DOHH2 (cell line): ENCODE results near the gene TNNI2.

Experiments used
- H3F3A ChIP-seq: fragments of 200-600 bp; sonication (generic), shearing (Covaris generic); 2 replicates; pipeline ENCODE4 v1.6.0; 2016; ENCODE audit warnings: antibody characterized with exemption, mild to moderate bottlenecking; ENCODE audit not compliant: control insufficient read depth, insufficient read depth
- H3K27ac ChIP-seq: fragments of 200-600 bp; sonication (generic); 2 replicates; pipeline ENCODE4 v1.5.1; 2014; ENCODE audit warnings: low read depth, mild to moderate bottlenecking, low read length, moderate library complexity
- H3K27me3 ChIP-seq: fragments of 200-600 bp; sonication (generic); 2 replicates; pipeline ENCODE4 v1.6.1; 2014; ENCODE audit warnings: mild to moderate bottlenecking, low read length, mixed read lengths; ENCODE audit not compliant: control insufficient read depth
- H3K36me3 ChIP-seq: fragments of 200-600 bp; sonication (generic); 2 replicates; pipeline ENCODE4 v1.6.1; 2014; ENCODE audit warnings: mild to moderate bottlenecking, low read length, moderate library complexity, mixed read lengths; ENCODE audit not compliant: control insufficient read depth
- H3K4me1 ChIP-seq: fragments of 200-600 bp; sonication (generic); 2 replicates; pipeline ENCODE4 v1.6.1; 2014; ENCODE audit warnings: mild to moderate bottlenecking, low read length, mixed read lengths; ENCODE audit not compliant: control insufficient read depth
- H3K4me2 ChIP-seq: fragments of 200-600 bp; sonication (generic); 2 replicates; pipeline ENCODE4 v1.6.0; 2014; ENCODE audit warnings: mild to moderate bottlenecking, low read length, moderate library complexity
- H3K4me3 ChIP-seq: fragments of 200-600 bp; sonication (generic); 2 replicates; pipeline ENCODE4 v1.5.1; 2014; ENCODE audit warnings: mild to moderate bottlenecking, low read length, mixed read lengths
- H3K79me2 ChIP-seq: fragments of 200-600 bp; sonication (generic); 2 replicates; pipeline ENCODE4 v1.6.1; 2014; ENCODE audit warnings: mild to moderate bottlenecking, low read length, mixed read lengths; ENCODE audit not compliant: control insufficient read depth
- H3K9me2 ChIP-seq: fragments of 200-600 bp; sonication (generic); replicated peaks from 2 replicates; pipeline ENCODE4 v1.6.1; 2014; ENCODE audit warnings: mild to moderate bottlenecking, low read length, mixed read lengths; ENCODE audit not compliant: control insufficient read depth
- H3K9me3 ChIP-seq: fragments of 200-600 bp; sonication (generic); 2 replicates; pipeline ENCODE4 v1.6.1; 2014; ENCODE audit warnings: antibody characterized with exemption, low read length, mixed read lengths; ENCODE audit not compliant: control insufficient read depth, insufficient read depth
- H4K20me1 ChIP-seq: fragments of 200-600 bp; sonication (generic); 2 replicates; pipeline ENCODE4 v1.6.0; 2014; ENCODE audit warnings: low read depth, mild to moderate bottlenecking, antibody characterized with exemption, low read length, moderate library complexity; ENCODE audit not compliant: control insufficient read depth, insufficient read depth
- EZH2phosphoT487 ChIP-seq: fragments of 200-600 bp; sonication (generic); IDR thresholded peaks from 2 replicates; pipeline ENCODE4 v1.6.1; 2017; ENCODE audit warnings: borderline replicate concordance, mild to moderate bottlenecking, antibody characterized with exemption, low read length, moderate library complexity, mixed read lengths
- TF ChIP-seq, protein P1 (sequence below): fragments of 200-600 bp; sonication (generic); IDR thresholded peaks from one replicate; pipeline ENCODE4 v1.5.1; 2014; ENCODE audit warnings: antibody characterized with exemption, mild to moderate bottlenecking, low read depth, low read length; ENCODE audit not compliant: poor library complexity, severe bottlenecking

TNNI2 gene

DNA sequence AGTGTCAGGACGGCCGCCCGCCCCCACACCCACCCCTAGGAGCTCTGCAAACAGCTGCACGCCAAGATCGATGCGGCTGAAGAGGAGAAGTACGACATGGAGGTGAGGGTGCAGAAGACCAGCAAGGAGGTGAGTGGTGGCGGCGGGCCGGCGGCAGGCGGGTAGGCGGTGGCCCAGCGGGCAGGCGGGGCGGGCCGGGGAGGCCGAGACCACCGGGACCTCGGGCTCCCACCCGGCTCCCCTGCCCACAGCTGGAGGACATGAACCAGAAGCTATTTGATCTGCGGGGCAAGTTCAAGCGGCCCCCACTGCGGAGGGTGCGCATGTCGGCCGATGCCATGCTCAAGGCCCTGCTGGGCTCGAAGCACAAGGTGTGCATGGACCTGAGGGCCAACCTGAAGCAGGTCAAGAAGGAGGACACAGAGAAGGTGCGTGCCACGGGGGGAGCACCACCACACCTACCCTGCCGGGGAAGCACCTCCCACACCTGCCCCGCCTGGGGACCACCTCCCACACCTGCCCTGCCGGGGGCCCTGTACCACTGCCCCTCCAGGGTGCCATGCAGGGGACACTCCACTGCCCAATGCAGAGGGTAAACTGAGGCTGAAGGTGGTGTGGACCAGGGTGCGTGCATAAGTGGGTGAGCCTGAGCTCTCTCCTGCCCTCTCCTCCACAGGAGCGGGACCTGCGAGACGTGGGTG is 2.1 kb downstream of the TNNI2 start:
- Histone ChIP-seq H4K20me1 (no peaks in the 10 kb centered on the region), H3K9me2 (no peaks in the 10 kb centered on the region), H3F3A (0 out of 2 replicates have a peak, but pooled peaks cover 2% of the 10 kb centered on the region), H3K4me1 (peaks cover 50% of the 10 kb centered on the region), H3K9me3 (no peaks in the 10 kb centered on the region), H3K36me3 (no peaks in the 10 kb centered on the region), H3K79me2 (no peaks in the 10 kb centered on the region), H3K4me3 (no peak overlapping the region), H3K27ac (no peak overlapping the region), H3K27me3 (peaks cover 9% of the 10 kb centered on the region; the same call in 1 of the 2 replicates), H3K4me2 (no peak overlapping the region)
- TF ChIP-seq, protein P1, sequence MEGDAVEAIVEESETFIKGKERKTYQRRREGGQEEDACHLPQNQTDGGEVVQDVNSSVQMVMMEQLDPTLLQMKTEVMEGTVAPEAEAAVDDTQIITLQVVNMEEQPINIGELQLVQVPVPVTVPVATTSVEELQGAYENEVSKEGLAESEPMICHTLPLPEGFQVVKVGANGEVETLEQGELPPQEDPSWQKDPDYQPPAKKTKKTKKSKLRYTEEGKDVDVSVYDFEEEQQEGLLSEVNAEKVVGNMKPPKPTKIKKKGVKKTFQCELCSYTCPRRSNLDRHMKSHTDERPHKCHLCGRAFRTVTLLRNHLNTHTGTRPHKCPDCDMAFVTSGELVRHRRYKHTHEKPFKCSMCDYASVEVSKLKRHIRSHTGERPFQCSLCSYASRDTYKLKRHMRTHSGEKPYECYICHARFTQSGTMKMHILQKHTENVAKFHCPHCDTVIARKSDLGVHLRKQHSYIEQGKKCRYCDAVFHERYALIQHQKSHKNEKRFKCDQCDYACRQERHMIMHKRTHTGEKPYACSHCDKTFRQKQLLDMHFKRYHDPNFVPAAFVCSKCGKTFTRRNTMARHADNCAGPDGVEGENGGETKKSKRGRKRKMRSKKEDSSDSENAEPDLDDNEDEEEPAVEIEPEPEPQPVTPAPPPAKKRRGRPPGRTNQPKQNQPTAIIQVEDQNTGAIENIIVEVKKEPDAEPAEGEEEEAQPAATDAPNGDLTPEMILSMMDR: no peak
- no peak for TF ChIP-seq EZH2phosphoT487

DNA sequence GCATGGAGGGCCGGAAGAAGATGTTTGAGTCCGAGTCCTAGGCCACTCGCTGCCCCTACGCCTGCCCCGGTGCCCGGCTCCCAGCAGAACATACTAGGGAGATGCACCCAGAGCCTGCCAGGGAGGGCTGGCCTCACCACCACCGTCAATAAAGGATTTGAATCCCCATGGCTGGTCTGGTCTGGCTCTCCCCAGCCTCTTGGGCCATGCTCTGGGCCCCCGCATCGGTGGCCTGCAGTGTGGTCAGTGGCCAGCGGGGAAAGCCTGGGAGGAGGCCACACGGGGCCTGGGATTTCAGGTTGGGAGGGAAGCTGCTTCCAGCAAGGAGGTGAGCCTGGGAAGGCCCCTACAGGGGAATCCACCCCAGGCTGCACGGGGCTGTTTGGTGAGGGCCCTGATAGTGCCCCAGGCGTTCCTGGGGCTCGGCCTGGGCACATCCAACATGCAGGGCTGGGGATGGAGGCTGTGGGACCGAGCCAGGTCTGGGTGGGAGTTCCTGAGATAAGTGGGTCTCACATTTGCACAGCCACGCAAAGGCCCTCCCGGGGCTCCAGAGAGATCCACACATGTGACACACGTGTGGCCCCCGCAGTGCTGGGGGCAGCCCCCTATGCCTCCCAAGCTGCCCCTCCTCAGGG is 2.8 kb downstream of the TNNI2 start:
- Histone ChIP-seq H3K27ac (no peak overlapping the region), H3K4me3 (no peak overlapping the region), H3K36me3 (no peaks in the 10 kb centered on the region), H3K27me3 (peaks cover 9% of the 10 kb centered on the region; the same call in 1 of the 2 replicates), H3F3A (0 out of 2 replicates have a peak, but pooled peaks cover 2% of the 10 kb centered on the region), H3K9me2 (no peaks in the 10 kb centered on the region), H4K20me1 (no peaks in the 10 kb centered on the region), H3K79me2 (no peaks in the 10 kb centered on the region), H3K4me2 (no peak overlapping the region), H3K4me1 (peaks cover 50% of the 10 kb centered on the region), H3K9me3 (no peaks in the 10 kb centered on the region)
- TF ChIP-seq EZH2phosphoT487: no peak
- TF ChIP-seq, protein P1: no peak

DNA sequence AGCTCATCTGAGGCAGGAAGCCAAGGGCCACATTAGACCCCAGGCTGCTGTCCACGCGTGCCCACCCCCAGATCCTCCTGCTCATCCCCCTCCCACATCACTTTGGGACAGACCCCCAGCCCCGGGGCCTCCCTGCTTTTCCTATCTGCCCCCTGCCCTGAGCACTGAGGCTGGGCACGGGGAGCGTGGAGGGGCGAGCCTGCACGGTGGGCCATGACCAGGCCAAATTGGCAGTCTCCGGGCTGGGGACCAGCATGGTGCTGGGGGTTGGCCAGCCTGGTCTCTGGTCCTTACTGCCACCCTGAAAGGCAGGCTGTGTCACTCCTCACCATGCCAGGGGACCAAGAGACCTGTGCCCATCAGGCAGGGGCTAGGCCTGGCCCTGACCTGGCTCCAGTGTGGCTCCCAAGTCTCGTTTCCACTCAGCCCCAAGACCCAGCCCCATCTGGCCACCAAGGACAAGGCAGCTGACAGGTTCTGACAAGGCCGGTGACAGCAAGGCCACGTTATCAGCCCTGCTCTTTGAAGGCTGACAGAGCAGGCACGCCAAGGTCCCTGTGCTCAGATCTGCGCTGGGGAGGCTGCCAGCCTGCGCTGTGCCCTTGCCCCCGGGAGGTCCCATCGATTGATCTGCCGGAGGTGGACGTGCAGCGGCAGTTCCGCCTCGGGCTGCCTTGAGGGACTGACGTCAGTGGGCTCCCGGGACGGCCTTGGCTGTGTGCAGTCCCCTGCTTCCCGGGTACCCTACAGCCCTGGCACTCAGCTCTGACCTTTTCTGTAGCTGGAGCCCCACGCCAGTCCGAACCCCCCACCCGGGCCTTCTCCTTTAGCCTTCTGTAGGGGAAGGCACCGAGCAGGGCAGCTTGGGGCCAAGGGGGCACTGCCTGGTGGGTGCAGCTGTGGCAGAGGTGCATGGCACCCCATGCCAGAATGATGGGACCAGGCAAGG is 3.6 kb downstream of the TNNI2 start:
- Histone ChIP-seq H3K36me3 (no peaks in the 10 kb centered on the region), H4K20me1 (no peaks in the 10 kb centered on the region), H3K9me2 (no peaks in the 10 kb centered on the region), H3K79me2 (no peaks in the 10 kb centered on the region), H3K27ac (no peak overlapping the region), H3K27me3 (peaks cover 9% of the 10 kb centered on the region; the same call in 1 of the 2 replicates), H3K4me2 (no peak overlapping the region), H3K4me3 (no peak overlapping the region), H3K9me3 (no peaks in the 10 kb centered on the region), H3K4me1 (peaks cover 50% of the 10 kb centered on the region), H3F3A (0 out of 2 replicates have a peak, but pooled peaks cover 2% of the 10 kb centered on the region)
- TF ChIP-seq EZH2phosphoT487: no peak
- TF ChIP-seq, protein P1: no peak
